Hematopoietic multipotent progenitor cell treated with erythropoietin and hydrocortisone succinate and interleukin-3 and kit ligand, for 6 days (in vitro differentiated cells): ENCODE measurements around the gene PRDM11.
A peak's percentile ranks its signal among the peaks of the same experiment; 100 is the strongest.

Experiments used
- DNase-seq: peaks from one replicate; pipeline ENCODE4 v3.0.0-alpha.2; 2015

Gene PRDM11

GRCh38 chr11:45158210-45158731 lies 11.8 kb downstream of the PRDM11 start:
- peak; percentile 61 for DNase-seq

- DNase-seq, result no peak
Observed at GRCh38 chr11:45158891-45159605, 12.6 kb downstream of the PRDM11 start.

GRCh38 chr11:45159781-45160365 lies 13.4 kb downstream of the PRDM11 start:
- no peak for DNase-seq

DNA sequence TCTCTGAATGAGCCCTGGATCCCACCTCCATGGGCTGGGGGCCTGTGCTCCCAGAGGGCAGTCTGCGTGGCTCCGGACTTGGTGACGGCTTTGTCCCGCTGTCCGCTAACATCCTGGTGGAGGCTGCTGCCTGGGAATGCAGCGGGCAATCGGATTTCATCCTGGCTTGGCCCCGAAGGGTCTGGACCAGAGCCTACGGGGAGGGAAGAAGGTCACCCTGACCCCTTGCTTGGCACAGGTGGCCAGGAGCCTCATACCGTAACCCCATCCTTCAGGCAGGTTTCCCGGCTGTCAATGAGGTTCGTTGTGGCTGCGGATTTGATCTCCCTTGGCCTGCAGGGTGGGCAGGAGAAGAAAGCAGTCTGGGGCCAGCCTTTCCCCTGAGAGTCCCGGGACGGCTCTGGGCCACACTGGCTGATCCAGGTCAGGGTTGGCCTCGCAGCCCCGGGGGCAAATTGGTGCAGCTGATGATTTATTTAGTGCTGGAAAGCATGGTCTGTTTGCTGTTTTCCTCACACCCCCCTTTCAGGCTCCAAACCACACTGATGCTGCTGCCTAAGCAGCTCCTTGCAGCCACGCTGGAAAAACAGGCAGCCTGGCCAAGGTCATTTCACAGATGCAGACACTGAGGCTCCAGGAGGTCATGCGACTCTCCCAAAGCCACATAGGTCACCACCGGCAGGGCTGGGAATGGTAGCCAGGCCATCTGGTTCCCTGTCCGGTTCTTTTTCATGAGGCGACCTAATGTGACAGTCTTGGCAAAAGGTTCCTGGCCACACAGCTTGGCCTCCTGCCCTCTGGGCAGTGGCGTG lies 15.0 kb downstream of the PRDM11 start:
- DNase-seq, result no peak

GRCh38 chr11:45162064-45162375 lies 15.6 kb downstream of the PRDM11 start:
- no peak for DNase-seq

- no peak for DNase-seq
Observed at GRCh38 chr11:45162916-45163879, 16.8 kb downstream of the PRDM11 start.

DNA sequence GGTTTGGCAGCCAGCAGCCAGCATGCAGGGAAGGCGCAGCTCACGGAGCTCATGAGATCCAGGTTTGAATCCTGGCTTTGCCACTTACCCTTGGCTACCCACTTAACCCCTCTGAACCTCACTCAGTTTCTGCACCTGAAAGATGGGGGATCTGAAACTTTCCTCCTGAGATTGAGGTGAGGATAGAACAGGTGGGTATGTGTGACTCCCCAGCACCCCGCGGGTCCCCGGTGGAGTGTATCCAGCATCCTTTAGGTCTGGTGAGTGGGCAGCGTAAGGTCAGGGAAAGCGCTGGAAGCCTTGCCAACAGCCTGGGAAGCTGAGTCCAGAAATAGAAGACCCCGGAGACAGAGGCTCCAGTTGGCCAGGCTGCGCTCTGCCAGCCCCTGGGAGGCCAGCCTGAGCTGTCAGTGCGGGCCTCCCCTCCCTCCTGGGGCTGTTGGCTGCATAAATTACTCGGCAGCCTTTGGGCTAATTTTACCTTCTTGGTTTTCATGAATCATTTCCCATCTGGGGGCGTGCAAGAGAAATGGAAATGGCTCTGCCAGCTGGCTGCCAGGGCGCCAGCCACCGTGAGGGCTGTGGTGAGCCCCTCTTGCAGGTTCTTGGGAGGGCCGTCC lies 17.6 kb downstream of the PRDM11 start:
- DNase-seq, result no peak

DNA sequence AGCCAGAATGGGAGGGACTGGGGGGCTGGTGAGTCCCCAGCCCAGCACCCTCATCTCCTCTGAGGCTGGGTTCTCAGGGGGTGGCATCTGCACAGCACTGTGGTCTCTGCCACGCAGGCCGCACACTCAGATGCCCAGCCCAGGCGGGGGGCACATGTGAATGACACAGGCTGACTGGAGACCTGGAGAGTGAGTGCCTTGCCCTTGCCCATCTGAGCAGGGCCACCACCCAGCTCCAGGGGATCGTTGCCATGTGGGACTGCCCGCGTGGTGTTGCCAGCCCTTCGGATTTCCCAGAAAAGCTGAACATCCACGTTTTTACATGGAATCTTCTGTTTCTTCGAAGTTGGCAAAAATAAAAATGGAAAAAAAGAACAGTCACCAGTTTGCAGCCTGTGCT lies 18.9 kb downstream of the PRDM11 start:
- no peak for DNase-seq

GRCh38 chr11:45165806-45166603 lies 19.6 kb downstream of the PRDM11 start:
- no peak for DNase-seq

GRCh38 chr11:45166604-45166897 lies 20.1 kb downstream of the PRDM11 start:
- DNase-seq, result no peak

DNA sequence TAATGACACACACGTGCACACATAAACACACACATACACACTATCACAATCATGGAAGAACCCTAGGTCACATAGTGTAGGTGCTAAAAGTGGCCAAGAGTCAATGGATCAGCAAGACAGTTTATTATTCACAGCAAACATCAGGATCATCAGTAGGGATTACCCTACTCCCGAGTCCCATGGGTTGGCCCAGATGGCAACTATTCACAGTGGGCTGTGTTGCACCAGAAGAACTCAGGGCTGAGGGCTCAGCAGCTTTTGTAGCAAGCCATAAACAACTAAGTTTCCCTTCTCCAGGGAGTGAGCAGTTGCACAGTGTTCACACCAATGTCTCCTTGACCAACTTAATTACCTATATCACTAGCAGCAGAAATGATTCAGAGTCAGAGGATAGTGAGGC lies 20.8 kb downstream of the PRDM11 start:
- DNase-seq, result no peak

- no peak for DNase-seq
Observed at GRCh38 chr11:45168366-45169130, 22.1 kb downstream of the PRDM11 start.

- DNase-seq, result no peak
Observed at GRCh38 chr11:45169310-45170072, 23.1 kb downstream of the PRDM11 start.

- DNase-seq, result no peak
Observed at GRCh38 chr11:45170484-45170883, 24.0 kb downstream of the PRDM11 start.

DNA sequence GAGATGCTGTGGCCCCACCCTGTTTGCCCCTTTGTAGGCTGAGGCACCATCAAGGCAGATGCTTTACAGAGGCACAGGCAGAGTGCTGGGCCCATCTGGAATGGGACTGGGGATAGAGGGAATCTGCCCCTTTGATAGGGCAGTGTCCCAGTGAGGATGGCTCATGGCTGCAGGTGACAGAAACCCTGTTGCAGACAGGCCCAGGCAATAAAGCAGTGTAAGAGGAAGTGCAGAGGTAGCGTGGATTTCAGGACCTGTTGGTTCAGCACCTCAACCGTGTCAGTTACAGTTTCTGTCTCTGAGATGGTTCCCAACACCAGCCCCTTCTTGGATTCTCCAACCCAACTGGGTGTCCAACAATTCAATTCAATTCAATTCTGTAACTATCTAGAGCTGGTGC lies 25.1 kb downstream of the PRDM11 start:
- DNase-seq, result no peak

DNA sequence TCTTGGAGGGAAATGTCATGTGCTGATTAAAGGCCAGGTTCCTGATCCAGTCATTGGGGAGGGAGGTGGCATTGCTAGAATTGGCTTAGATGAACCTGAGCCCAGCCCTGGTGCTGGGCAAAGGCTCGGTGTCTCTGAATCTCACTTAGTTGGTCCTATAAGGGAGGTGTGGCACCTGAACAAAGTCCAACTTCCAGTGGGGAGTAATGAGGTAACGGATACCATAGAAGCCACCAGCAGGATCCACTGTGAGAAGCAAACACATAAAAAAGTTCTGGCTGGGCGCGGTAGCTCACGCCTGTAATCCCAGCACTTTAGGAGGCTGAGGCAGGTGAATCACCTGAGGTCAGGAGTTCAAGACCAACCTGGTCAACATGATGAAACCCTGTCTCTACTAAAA lies 26.6 kb downstream of the PRDM11 start:
- no peak for DNase-seq

DNA sequence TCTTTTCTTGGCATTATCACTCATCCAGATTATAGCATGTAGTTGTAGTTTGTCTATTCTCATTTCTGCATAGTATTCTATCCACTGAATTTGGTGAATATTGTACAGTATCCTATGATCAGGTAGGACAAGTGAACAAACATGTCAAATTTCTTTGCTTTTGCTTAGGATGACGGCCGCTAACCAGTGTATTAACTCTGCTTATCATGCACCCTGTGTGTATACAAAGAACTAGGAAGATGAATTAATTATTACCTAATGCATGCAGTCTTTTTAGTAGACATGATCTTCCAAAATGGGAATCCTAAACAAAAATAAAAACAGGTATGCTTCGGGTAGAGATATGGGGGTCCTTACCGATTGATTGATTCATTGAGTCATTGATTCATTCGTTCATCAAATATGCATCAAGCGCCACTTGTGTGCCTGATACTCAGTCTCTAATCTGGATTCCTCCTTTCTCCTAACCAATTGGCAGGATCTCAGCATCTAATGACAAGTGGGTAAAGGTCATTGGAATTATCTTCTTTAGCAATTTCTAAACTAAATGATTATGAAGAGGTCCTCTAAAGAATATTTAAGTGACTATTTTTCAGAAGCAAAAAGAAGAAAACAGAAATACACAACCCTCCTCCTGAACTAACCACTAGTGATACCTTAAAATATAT lies 27.9 kb downstream of the PRDM11 start:
- DNase-seq, result no peak

DNA sequence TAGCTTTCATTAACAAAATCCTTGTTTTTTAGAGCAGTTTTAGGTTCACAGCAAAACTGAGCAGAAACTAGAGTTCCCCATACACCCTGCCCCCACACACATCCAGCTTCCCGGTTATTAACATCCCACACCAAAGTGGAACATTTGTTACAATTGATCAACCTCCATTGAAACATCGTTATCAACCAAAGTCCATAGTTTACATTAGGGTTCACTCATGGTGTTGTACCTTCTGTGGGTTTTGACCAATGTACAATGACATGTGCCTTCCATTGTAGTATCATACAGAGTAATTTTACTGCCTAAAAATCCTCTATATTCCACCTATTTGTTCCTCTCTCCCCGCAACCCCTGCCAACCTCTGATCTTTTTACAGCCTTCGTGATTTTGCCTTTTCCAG lies 28.5 kb downstream of the PRDM11 start:
- DNase-seq, result no peak

- no peak for DNase-seq
Observed at GRCh38 chr11:45176996-45177395, 30.6 kb downstream of the PRDM11 start.

DNA sequence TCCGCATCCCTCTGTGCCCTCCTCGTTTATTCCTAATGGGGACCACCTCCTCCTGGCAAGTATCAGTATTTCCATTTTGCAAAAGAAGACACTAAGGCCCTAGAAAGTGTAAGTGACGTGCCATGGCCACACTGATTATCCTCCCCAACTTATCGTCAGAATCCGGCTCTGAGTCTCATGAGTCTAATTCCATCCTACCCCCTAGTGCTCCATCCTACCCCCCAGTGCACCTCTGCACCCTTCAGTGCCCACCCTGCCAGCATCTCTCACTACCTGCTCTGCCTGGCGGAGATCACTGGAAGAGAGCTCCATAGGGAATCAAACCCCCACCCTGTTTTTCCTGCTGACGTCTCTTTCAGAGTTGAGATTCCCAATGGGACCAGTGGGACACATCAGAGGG lies 31.8 kb downstream of the PRDM11 start:
- DNase-seq, result no peak
